OCI-LY7 (cell line): ENCODE results near the gene PSAPL1. TPM values are rescaled to one million over a fixed set of nuclear protein-coding genes. Genes with fewer than 3 reads are reported as not detected.

Source experiments
- BruUV-seq: library from RNA; stranded (reverse); fragments of 400-500 nt; replicated peaks from 2 replicates; lab custom pipeline; 2021; lab: Mats Ljungman, UMichigan
- CTCF ChIA-PET: fragments of 300-600 bp; sonication (Branson Sonifier 250); formaldehyde crosslinking; loops from one replicate; lab custom pipeline; 2022; ENCODE audit warnings: antibody characterized with exemption; ENCODE audit not compliant: unreplicated experiment; lab: Charles Lee
- POLR2A ChIA-PET: fragments of 300-600 bp; sonication (Branson Sonifier 250); formaldehyde crosslinking; loops from one replicate; lab custom pipeline; 2022; ENCODE audit warnings: antibody characterized with exemption; lab: Charles Lee
- DNase-seq: peaks from one replicate; pipeline ENCODE4 v3.0.0-alpha.2; 2015; ENCODE audit warnings: low spot score
- H2AFZ ChIP-seq: fragments of 200-600 bp; sonication (generic), shearing (Covaris generic); 2 replicates; pipeline ENCODE4 v1.6.1; 2014; ENCODE audit warnings: mild to moderate bottlenecking, antibody characterized with exemption, low read length, moderate library complexity
- H3K27ac ChIP-seq: fragments of 200-600 bp; sonication (generic); 2 replicates; pipeline ENCODE4 v1.5.1; 2014; ENCODE audit warnings: mixed run types, low read depth, mild to moderate bottlenecking, moderate library complexity, low read length, inconsistent platforms; ENCODE audit not compliant: poor library complexity, severe bottlenecking
- H3K36me3 ChIP-seq: fragments of 200-600 bp; sonication (generic); 2 replicates; pipeline ENCODE4 v1.6.1; 2014; ENCODE audit warnings: mild to moderate bottlenecking, antibody characterized with exemption, low read length, moderate library complexity, mixed read lengths; ENCODE audit not compliant: insufficient read depth
- H3K4me1 ChIP-seq: fragments of 200-600 bp; sonication (generic); 2 replicates; pipeline ENCODE4 v1.5.1; 2014; ENCODE audit warnings: mild to moderate bottlenecking, low read length; ENCODE audit not compliant: insufficient read depth, poor library complexity, severe bottlenecking
- H3K4me2 ChIP-seq: fragments of 200-600 bp; sonication (generic); 2 replicates; pipeline ENCODE4 v1.6.1; 2014; ENCODE audit warnings: mild to moderate bottlenecking, low read length
- H3K4me3 ChIP-seq: fragments of 200-600 bp; sonication (generic); 2 replicates; pipeline ENCODE4 v1.5.1; 2014; ENCODE audit warnings: mild to moderate bottlenecking, low read depth, low read length; ENCODE audit not compliant: poor library complexity, severe bottlenecking
- H3K79me2 ChIP-seq: fragments of 200-600 bp; sonication (generic); 2 replicates; pipeline ENCODE4 v1.6.1; 2016; ENCODE audit warnings: low read depth, mild to moderate bottlenecking, low read length, moderate library complexity, mixed read lengths; ENCODE audit not compliant: insufficient read depth
- H3K9me2 ChIP-seq: fragments of 200-600 bp; sonication (generic); 2 replicates; pipeline ENCODE4 v1.6.1; 2016; ENCODE audit warnings: mild to moderate bottlenecking, low read length, mixed read lengths; ENCODE audit not compliant: insufficient read depth
- H3K9me3 ChIP-seq: fragments of 200-600 bp; sonication (generic); 2 replicates; pipeline ENCODE4 v1.6.1; 2014; ENCODE audit warnings: mild to moderate bottlenecking, mixed run types, low read length, mixed read lengths
- H4K20me1 ChIP-seq: fragments of 200-600 bp; sonication (generic); 2 replicates; pipeline ENCODE4 v1.6.1; 2014; ENCODE audit warnings: mild to moderate bottlenecking, antibody characterized with exemption, low read length, moderate library complexity, mixed read lengths; ENCODE audit not compliant: insufficient read depth
- EZH2phosphoT487 ChIP-seq: fragments of 200-600 bp; sonication (generic); IDR thresholded peaks from 2 replicates; pipeline ENCODE4 v1.6.1; 2018; ENCODE audit warnings: low read depth, borderline replicate concordance, mild to moderate bottlenecking, mixed run types, antibody characterized with exemption, low read length, moderate library complexity, mixed read lengths
- intact Hi-C: fragments of 100-400 bp; cut with micrococcal nuclease; formaldehyde crosslinking; loops from one replicate; pipeline ENCODE4 v1.10.0; 2022; ENCODE audit not compliant: unreplicated experiment
- total RNA-seq, 2 experiments: library from RNA; depleted of rRNA in 1 of 2; stranded (reverse); fragments of >200 nt in 1 of 2; shearing (Covaris generic) in 1 of 2; gene quantifications; 2 replicates each; pipeline ENCODE4 v1.2.3, GENCODE V29; 2014 to 2022
- TF ChIP-seq, protein P1 (sequence below): fragments of 200-600 bp; sonication (generic); conservative IDR thresholded peaks from 2 replicates; pipeline ENCODE4 v1.5.1; 2014; ENCODE audit warnings: mild to moderate bottlenecking, antibody characterized with exemption, low read length, moderate library complexity, mixed read lengths

Gene PSAPL1
- total RNA-seq, 2 experiments from 2014 or later, result not detected

DNA sequence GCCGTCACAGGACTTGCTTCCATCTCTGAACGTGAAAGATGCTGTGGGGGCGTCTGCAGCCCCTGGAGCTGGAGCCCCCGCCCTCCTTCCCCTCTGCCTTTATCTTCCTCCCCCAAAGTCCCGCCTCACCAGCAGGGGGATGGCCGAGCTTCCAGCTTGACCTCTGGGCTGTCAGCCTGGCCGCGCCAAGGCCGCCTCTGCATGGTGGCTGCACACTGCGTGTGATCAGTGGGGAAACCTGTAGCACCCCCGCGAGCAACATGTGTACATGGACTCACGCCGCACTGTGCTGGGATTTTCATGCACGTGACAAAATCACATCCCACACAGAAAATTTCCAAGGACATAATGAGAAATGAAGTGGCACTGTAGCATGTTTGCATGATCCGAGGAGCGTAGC lies 26.5 kb upstream of the PSAPL1 start:
- Histone ChIP-seq H3K4me3 (no peak overlapping the region), H3K4me1 (no peaks in the 10 kb centered on the region), H3K27ac (no peak overlapping the region), H3K36me3 (no peaks in the 10 kb centered on the region), H2AFZ (no peak overlapping the region), H3K9me3 (no peaks in the 10 kb centered on the region), H3K79me2 (no peaks in the 10 kb centered on the region), H4K20me1 (no peaks in the 10 kb centered on the region), H3K4me2 (no peak overlapping the region), H3K9me2 (no peaks in the 10 kb centered on the region)
- ChIA-PET CTCF (no interaction called here), POLR2A (no interaction called here)
- intact Hi-C loops, result no loop called here
- no peak for DNase-seq
- TF ChIP-seq, protein P1, sequence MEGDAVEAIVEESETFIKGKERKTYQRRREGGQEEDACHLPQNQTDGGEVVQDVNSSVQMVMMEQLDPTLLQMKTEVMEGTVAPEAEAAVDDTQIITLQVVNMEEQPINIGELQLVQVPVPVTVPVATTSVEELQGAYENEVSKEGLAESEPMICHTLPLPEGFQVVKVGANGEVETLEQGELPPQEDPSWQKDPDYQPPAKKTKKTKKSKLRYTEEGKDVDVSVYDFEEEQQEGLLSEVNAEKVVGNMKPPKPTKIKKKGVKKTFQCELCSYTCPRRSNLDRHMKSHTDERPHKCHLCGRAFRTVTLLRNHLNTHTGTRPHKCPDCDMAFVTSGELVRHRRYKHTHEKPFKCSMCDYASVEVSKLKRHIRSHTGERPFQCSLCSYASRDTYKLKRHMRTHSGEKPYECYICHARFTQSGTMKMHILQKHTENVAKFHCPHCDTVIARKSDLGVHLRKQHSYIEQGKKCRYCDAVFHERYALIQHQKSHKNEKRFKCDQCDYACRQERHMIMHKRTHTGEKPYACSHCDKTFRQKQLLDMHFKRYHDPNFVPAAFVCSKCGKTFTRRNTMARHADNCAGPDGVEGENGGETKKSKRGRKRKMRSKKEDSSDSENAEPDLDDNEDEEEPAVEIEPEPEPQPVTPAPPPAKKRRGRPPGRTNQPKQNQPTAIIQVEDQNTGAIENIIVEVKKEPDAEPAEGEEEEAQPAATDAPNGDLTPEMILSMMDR, result no peak
- TF ChIP-seq EZH2phosphoT487, result no peak
- no TSS peak for BruUV-seq

- Histone ChIP-seq H4K20me1 (no peaks in the 10 kb centered on the region), H3K27ac (no peak overlapping the region), H2AFZ (no peak overlapping the region), H3K4me3 (no peak overlapping the region), H3K9me2 (no peaks in the 10 kb centered on the region), H3K9me3 (no peaks in the 10 kb centered on the region), H3K79me2 (no peaks in the 10 kb centered on the region), H3K36me3 (no peaks in the 10 kb centered on the region), H3K4me1 (no peaks in the 10 kb centered on the region), H3K4me2 (no peak overlapping the region)
- ChIA-PET CTCF (no interaction called here), POLR2A (no interaction called here)
- no peak for TF ChIP-seq EZH2phosphoT487
- TF ChIP-seq, protein P1, result no peak
- no TSS peak for BruUV-seq
- DNase-seq, result no peak
- intact Hi-C loops, result no loop called here
These were observed 25.8 kb upstream of the PSAPL1 start for GRCh38 chr4:7460566-7460965.

GRCh38 chr4:7459471-7459870 lies 24.7 kb upstream of the PSAPL1 start:
- intact Hi-C loops, result no loop called here
- TF ChIP-seq, protein P1, result no peak
- no peak for TF ChIP-seq EZH2phosphoT487
- ChIA-PET CTCF (no interaction called here), POLR2A (no interaction called here)
- no peaks in the 10 kb centered on the region for H3K9me2 ChIP-seq
- no peak overlapping the region for H3K27ac ChIP-seq
- H3K9me3 ChIP-seq, result no peaks in the 10 kb centered on the region
- H3K4me2 ChIP-seq, result no peak overlapping the region
- no peaks in the 10 kb centered on the region for H3K79me2 ChIP-seq
- BruUV-seq, result no TSS peak
- no peak for DNase-seq
- H3K36me3 ChIP-seq, result no peaks in the 10 kb centered on the region
- no peak overlapping the region for H3K4me3 ChIP-seq
- H2AFZ ChIP-seq, result no peak overlapping the region
- no peaks in the 10 kb centered on the region for H3K4me1 ChIP-seq
- H4K20me1 ChIP-seq, result no peaks in the 10 kb centered on the region
